HEK293T (cell line): ENCODE results near the gene CASP8AP2.
"Not testable (repeated sequence)": the region's sequence is repeated elsewhere in the genome, so short reads cannot be mapped to it uniquely, and the experiment has no call there.

Experiments used
- BHLHE40 ChIP-seq: fragments of 450-650 bp; IDR thresholded peaks from 2 replicates; pipeline ENCODE4 v1.6.1; 2016; ENCODE audit warnings: mild to moderate bottlenecking, moderate library complexity, borderline replicate concordance
- SP1 ChIP-seq: fragments of 450-650 bp; IDR thresholded peaks from 2 replicates; pipeline ENCODE4 v1.6.1; 2017
- TARDBP ChIP-seq: fragments of 450-650 bp; IDR thresholded peaks from 2 replicates; pipeline ENCODE4 v1.6.1; 2016
- ZNF384 ChIP-seq: fragments of 450-650 bp; IDR thresholded peaks from 2 replicates; pipeline ENCODE4 v1.6.1; 2016

DNA sequence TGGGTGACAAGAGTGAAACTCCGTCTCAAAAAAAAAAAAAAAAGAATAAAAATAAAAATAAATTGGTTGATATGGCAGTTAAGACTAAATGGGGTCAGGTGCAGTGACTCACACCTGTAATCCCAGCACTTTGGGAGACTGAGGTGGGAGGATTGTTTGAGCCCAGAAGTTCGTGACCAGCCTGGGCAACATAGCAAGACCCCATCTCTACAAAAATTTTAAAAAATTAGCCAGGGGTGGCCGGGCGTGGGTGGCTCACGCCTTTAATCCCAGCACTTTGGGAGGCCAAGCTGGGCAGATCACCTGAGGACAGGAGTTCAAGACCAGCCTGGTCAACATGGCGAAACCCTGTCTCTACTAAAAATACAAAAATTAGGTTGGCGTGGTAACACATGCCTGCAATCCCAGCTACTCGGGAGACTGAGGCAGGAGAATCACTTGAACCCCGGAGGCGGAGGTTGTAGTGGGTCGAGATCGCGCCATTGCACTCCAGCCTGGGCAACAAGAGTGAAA, 1.1 kb upstream of the CASP8AP2 start:
- TF ChIP-seq TARDBP, SP1, ZNF384, BHLHE40: not testable (repeated sequence)
